Duodenal mucosa (tissue), 2 donors: ENCODE data around the gene TCEAL5.
"Not testable (repeated sequence)": the region's sequence is repeated elsewhere in the genome, so short reads cannot be mapped to it uniquely, and the experiment has no call there.

Experiments used
- H3K27ac ChIP-seq: one replicate; pipeline ENCODE4 v1.7.0; 2013; ENCODE audit warnings: low read depth, low read length
- H3K27me3 ChIP-seq, 2 donors: one replicate each; pipeline ENCODE4 v1.7.0; 2013; ENCODE audit warnings: low read length in 2 of 2, control low read depth in 1 of 2; ENCODE audit not compliant: insufficient read depth in 2 of 2, control insufficient read depth in 1 of 2
- H3K36me3 ChIP-seq, 2 donors: one replicate each; pipeline ENCODE4 v1.7.0; 2013; ENCODE audit warnings: low read length in 2 of 2, control low read depth in 1 of 2; ENCODE audit not compliant: insufficient read depth in 2 of 2, control insufficient read depth in 1 of 2
- H3K4me1 ChIP-seq, 2 donors: one replicate each; pipeline ENCODE4 v1.7.0; 2013; ENCODE audit warnings: low read length in 2 of 2, control low read depth in 1 of 2; ENCODE audit not compliant: insufficient read depth in 2 of 2, control insufficient read depth in 1 of 2
- H3K4me3 ChIP-seq, 2 donors: one replicate each; pipeline ENCODE4 v1.7.0; 2013; ENCODE audit warnings: low read length in 2 of 2, low read depth in 1 of 2
- H3K9ac ChIP-seq, 2 donors: one replicate each; pipeline ENCODE4 v1.7.0; 2013; ENCODE audit warnings: low read length in 2 of 2, low read depth in 1 of 2
- H3K9me3 ChIP-seq, 2 donors: one replicate each; pipeline ENCODE4 v1.7.0; 2013; ENCODE audit warnings: low read length in 2 of 2, control low read depth in 1 of 2; ENCODE audit not compliant: control insufficient read depth in 1 of 2

Gene TCEAL5, protein sequence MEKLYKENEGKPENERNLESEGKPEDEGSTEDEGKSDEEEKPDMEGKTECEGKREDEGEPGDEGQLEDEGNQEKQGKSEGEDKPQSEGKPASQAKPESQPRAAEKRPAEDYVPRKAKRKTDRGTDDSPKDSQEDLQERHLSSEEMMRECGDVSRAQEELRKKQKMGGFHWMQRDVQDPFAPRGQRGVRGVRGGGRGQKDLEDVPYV

DNA sequence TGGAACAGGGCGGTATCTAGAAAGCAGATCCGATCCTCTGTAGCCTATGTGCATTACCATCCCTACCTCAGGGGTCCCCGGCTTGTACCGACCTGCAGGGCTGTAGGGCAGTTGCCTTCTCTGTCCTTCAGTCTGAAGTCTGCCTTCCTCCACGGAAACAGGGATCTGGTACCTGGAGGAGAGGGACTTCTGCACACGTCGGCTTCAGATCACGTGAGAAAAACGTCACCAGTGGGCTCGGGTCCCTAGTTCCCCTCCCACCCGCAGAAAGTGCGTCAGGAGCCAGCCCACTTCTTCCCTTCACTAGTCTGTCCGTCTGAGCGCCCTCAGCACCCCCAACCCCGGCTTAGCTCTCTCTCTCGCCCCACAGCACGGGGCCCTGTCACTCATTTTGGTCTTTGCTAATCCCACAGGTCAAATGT, at the start of gene TCEAL5:
TSS of gene TCEAL5 (minus strand) at position 170 of the 422 bp plus-strand sequence. CDS start 2,187 bp downstream, outside the sequence.
- H3K4me1 ChIP-seq: no peaks in the 10 kb centered on the region
- H3K27me3 ChIP-seq: peaks cover 0 to 4% of the 10 kb centered on the region in 2 donors
- peak within 1 kb of the TSS; percentile 16 to 40 for H3K4me3 ChIP-seq
- no peak within 1 kb of the TSS for H3K9ac ChIP-seq
- H3K27ac ChIP-seq: no peak within 1 kb of the TSS
- no peaks in the 10 kb centered on the region for H3K9me3 ChIP-seq
- H3K36me3 ChIP-seq: no peaks in the 10 kb centered on the region

DNA sequence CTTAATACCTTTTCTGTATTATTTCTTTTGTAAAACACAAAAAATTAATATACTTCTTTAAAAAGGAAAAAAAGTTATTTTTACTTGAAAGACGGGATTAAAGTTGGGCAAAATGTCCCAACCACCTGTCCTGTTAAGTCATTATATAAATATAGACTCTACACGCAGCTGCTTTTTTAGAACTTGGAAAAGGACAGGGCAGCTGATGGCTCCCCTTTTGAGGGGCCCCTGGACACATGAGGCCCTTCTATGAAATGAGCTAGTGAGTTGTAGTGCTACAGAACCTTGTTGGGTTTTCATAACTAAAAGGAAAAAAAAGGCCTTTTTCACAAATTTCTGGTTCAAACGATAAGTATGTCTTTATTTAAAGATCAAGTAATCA, 34.8 kb upstream of the TCEAL5 start:
- H3K36me3 ChIP-seq: no peaks in the 10 kb centered on the region
- H3K4me3 ChIP-seq: peak overlapping the region in 1 of 2 donors; percentile 60
- no peaks in the 10 kb centered on the region for H3K27me3 ChIP-seq
- no peaks in the 10 kb centered on the region for H3K9me3 ChIP-seq
- H3K9ac ChIP-seq: no peak overlapping the region
- no peaks in the 10 kb centered on the region for H3K4me1 ChIP-seq
- H3K27ac ChIP-seq: no peak overlapping the region

DNA sequence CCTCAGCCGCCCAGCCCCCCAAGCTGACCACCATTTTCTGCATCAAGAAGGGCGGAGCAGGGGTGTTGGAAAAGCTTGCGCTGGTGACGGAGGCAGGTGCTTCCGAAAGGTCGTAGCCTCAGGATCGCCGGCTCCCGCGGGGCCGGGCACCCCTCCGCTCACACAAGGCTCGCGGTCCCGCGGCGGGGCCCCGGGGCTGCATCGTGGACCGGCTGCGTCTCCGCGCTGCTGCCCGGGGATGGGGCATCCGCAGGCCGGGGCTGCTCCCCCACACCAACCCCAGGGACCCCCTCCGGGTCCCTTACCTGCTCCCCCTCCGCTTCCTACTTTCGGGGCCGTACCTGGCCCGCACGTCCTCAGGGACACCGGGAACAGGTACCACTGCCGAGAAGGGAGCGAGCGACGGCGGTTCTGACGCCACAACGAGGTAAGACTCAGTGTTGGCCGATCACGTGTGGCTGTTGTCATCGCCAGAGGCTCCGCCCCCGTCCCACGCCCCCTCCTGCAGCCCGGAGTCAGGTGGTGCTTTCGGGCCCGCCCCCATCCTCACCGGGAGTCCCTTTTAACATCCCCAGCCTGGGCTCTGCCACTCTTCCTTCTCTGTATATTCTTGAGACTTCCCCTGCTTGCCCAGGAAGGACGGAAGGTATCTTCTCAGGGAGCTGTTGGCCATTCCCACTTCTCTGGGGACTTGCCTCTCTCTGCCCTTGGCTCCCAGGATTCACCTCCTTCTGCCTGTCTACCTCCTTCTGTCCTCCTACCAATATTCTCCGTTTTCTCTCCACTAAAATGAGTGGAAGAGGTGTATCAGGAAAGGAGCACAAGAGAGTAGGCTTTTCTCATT, 34.2 kb upstream of the TCEAL5 start, which contains the start of gene BEX2:
TSS of gene BEX2 (minus strand) at position 436 of the 844 bp plus-strand sequence. CDS start 1,014 bp downstream, outside the sequence.
- peak within 1 kb of the TSS in 1 of 2 donors; percentile 18 for H3K9ac ChIP-seq
- no peak within 1 kb of the TSS for H3K27ac ChIP-seq
- H3K36me3 ChIP-seq: no peaks in the 10 kb centered on the region
- peak within 1 kb of the TSS; percentile 60 to 61 for H3K4me3 ChIP-seq
- H3K9me3 ChIP-seq: no peaks in the 10 kb centered on the region
- no peaks in the 10 kb centered on the region for H3K27me3 ChIP-seq
- H3K4me1 ChIP-seq: no peaks in the 10 kb centered on the region

DNA sequence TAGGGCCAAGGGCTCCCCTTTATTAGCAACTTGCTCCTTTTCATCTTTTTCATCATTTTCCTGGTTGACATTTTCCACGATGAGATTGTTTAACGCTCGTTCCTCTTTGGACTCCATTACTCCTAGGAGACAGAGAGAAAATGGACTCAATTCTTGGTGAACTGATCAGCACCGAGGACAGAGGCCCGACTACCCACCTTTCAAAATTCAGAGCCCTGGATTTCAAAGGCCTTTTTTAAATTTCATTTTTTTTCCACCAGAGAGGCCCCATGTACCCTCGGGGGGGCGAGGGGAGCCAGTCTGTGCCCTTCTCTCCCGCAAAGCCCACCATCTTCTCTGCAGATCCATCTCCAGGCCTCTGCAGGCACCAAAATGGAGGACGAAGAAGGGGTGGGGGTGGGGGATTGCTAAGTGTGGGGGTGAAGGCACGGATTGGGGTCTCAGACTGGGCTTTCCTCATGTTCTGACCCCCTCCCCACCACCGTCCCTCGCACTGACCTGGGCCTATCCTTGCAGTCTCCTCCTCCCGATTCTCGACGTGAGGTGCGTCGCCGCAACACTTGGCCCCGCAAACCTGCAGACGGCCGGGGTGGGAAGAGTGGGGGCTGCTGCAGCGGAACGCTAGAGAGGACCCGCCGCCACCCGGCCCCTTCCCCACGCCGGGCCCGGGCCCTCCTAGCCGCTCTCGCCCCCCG, 33.5 kb upstream of the TCEAL5 start:
- H3K36me3 ChIP-seq: no peaks in the 10 kb centered on the region
- no peaks in the 10 kb centered on the region for H3K27me3 ChIP-seq
- no peak overlapping the region for H3K27ac ChIP-seq
- peak overlapping the region; percentile 60 to 61 for H3K4me3 ChIP-seq
- H3K9me3 ChIP-seq: no peaks in the 10 kb centered on the region
- no peaks in the 10 kb centered on the region for H3K4me1 ChIP-seq
- H3K9ac ChIP-seq: no peak overlapping the region

DNA sequence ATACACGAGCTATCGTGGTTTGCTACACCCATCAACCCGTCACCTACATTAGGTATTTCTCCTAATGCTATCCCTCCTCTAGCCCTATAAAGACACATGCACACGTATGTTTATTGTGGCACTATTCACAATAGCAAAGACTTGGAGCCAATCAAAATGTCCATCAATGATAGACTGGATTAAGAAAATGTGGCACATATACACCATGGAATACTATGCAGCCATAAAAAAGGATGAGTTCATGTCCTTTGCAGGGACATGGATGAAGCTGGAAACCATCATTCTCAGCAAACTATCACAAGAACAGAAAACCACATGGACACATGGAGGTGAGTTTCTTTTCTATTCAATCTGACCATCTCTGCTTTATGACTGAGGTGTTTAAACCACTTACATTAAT, 29.1 kb upstream of the TCEAL5 start:
- H3K9me3 ChIP-seq, H3K27ac ChIP-seq, H3K27me3 ChIP-seq, H3K9ac ChIP-seq, H3K4me3 ChIP-seq, H3K36me3 ChIP-seq, H3K4me1 ChIP-seq: not testable (repeated sequence)

DNA sequence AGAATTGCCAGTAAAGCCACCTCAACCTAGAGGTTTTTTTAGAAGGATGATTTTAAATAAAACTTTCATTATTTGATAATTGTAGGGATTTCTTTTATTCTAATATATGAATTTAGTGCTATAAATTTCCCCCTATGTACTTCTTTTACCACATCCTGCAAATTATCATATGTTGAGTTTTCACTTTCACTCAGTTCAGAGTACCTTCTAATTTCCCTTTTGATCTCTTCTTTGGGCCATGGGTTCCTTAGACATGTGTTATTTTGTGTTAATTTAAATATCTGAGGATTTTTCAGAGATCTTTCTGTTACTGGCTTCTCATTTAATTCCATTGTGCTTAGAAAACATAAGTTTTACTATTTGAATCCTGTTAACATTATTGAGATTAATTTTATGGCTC, 28.2 kb upstream of the TCEAL5 start:
- Histone ChIP-seq H3K9ac (no peak overlapping the region), H3K36me3 (no peaks in the 10 kb centered on the region)

DNA sequence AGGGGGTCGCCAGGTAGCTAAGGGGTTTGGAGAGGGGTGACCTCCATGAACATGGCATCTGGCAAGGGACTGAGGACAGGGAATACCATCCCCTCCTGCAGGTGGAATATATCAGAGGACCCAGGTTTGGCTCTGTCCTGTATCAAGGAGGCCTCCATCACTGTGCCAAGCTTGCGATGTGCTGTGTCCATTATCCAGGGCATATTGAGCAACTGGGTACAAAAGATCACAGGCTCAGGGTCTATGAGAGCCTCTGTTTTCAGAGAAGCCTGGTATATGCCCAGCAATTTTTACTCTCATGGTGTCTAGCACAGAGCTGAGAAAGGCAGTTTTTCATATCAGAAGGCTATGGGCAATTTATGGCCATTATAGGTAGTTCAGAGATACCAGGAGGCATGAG, 16.6 kb upstream of the TCEAL5 start:
- no peaks in the 10 kb centered on the region for H3K27me3 ChIP-seq
- no peak overlapping the region for H3K4me3 ChIP-seq
- H3K4me1 ChIP-seq: no peaks in the 10 kb centered on the region
- H3K9me3 ChIP-seq: no peaks in the 10 kb centered on the region
- no peaks in the 10 kb centered on the region for H3K36me3 ChIP-seq
- no peak overlapping the region for H3K9ac ChIP-seq
- H3K27ac ChIP-seq: no peak overlapping the region

More for the DNA sequence above, 28.2 kb upstream of the TCEAL5 start:
- H3K27me3 ChIP-seq: no peaks in the 10 kb centered on the region
- no peaks in the 10 kb centered on the region for H3K4me1 ChIP-seq
- H3K27ac ChIP-seq: no peak overlapping the region
- H3K9me3 ChIP-seq: no peaks in the 10 kb centered on the region
- no peak overlapping the region for H3K4me3 ChIP-seq

DNA sequence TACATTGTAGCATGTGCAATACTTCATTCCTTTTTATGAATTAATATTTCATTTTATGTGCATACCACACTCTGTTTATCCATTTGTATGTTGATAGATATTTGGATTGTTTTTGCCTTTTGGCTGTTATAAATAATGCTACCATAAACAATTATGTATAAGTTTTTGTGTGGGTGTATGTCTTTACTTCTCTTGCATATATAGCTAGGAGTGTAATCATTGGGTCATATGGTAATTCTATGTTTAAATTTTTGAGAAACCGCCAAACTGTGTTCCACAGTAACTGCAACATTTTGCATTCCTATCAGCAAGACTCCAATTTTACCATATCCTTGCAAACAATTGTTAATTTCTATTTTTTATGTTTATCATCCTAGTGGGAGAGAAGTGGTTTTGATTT, 3.1 kb upstream of the TCEAL5 start:
- no peaks in the 10 kb centered on the region for H3K9me3 ChIP-seq
- H3K27me3 ChIP-seq: peaks cover 0 to 4% of the 10 kb centered on the region in 2 donors
- no peaks in the 10 kb centered on the region for H3K4me1 ChIP-seq
- no peak overlapping the region for H3K9ac ChIP-seq
- no peak overlapping the region for H3K27ac ChIP-seq
- H3K4me3 ChIP-seq: no peak overlapping the region
- H3K36me3 ChIP-seq: no peaks in the 10 kb centered on the region

DNA sequence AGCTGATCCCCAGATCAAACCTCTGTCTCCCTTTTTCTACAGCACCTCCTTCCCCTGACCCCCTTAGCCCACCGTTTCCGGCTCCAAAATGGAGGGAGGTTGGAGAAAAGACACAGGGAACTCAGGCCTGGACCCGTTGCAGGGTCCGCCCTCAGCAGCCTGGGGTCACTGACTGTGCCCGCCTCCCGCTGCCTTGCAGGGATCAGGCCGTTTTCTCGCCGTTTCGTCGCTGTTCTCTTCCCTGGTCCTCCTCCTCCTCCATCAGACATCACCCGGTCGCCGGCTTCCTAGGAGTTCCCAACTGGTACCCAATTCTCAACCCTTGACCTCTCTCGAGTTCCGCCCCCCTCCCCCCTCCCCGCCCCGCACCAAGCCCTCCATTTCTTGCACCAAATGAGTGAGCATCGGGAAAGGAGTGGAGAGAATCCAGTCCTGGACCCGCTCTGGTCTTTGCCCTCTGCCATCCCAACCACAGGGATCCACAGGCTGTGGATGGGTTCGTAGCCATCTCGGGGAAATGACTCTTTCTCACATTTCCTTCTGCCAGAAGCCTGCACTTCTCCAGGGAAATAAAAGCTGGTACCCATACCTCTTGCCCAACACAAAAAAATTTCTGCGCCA, 493 bp downstream of the TCEAL5 start:
- no peak overlapping the region for H3K27ac ChIP-seq
- H3K36me3 ChIP-seq: no peaks in the 10 kb centered on the region
- no peaks in the 10 kb centered on the region for H3K4me1 ChIP-seq
- H3K9ac ChIP-seq: no peak overlapping the region
- H3K9me3 ChIP-seq: no peaks in the 10 kb centered on the region
- H3K27me3 ChIP-seq: peaks cover 0 to 4% of the 10 kb centered on the region in 2 donors
- H3K4me3 ChIP-seq: peak overlapping the region in 1 of 2 donors; percentile 40
